ENCODE results near the gene KIF5C. TPM values are rescaled to one million over a fixed set of nuclear protein-coding genes. Genes with fewer than 3 reads are reported as not detected.

The KIF5C gene
- total and polyA plus RNA-seq, 2 of the 13 experiments (the other 11 are each of a cell fraction or from before 2014, with no cell fraction given), result 0.15 to 0.20 TPM

DNA sequence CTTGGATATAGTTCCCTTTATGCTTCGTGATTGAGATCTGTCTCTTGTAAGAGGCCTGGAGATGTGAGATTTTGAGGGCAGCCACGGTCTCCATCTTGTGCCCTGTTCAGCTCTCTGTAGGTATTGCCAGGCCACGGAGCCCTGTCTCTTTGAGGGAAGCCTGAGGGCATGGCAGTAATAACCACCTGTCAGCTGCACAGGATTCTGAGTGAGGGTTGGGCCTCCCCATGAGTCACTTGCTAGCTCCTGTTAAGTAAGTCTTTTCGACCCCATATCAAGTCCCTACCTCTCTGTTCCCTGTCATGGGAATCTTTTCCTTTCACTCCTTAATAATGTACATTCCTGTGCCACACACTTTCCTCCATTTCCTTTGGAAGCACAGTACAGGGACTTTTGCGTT, 183.9 kb downstream of the KIF5C start (continued):
- TF ChIP-seq, protein P1, sequence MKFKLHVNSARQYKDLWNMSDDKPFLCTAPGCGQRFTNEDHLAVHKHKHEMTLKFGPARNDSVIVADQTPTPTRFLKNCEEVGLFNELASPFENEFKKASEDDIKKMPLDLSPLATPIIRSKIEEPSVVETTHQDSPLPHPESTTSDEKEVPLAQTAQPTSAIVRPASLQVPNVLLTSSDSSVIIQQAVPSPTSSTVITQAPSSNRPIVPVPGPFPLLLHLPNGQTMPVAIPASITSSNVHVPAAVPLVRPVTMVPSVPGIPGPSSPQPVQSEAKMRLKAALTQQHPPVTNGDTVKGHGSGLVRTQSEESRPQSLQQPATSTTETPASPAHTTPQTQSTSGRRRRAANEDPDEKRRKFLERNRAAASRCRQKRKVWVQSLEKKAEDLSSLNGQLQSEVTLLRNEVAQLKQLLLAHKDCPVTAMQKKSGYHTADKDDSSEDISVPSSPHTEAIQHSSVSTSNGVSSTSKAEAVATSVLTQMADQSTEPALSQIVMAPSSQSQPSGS (CRISPR knock-in tag; IDR thresholded peaks at IDR 0.05), result no peak
- TF ChIP-seq, protein P2, sequence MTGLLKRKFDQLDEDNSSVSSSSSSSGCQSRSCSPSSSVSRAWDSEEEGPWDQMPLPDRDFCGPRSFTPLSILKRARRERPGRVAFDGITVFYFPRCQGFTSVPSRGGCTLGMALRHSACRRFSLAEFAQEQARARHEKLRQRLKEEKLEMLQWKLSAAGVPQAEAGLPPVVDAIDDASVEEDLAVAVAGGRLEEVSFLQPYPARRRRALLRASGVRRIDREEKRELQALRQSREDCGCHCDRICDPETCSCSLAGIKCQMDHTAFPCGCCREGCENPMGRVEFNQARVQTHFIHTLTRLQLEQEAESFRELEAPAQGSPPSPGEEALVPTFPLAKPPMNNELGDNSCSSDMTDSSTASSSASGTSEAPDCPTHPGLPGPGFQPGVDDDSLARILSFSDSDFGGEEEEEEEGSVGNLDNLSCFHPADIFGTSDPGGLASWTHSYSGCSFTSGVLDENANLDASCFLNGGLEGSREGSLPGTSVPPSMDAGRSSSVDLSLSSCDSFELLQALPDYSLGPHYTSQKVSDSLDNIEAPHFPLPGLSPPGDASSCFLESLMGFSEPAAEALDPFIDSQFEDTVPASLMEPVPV (CRISPR knock-in tag; IDR thresholded peaks at IDR 0.05), result no peak
- TF ChIP-seq SNRNP70 (IDR thresholded peaks at IDR 0.05; ENCODE audit: low read depth, low read length), result no peak
- no peak for TF ChIP-seq TARDBP (CRISPR knock-in tag; IDR thresholded peaks at IDR 0.05)
- TF ChIP-seq TBL1XR1 (IDR thresholded peaks at IDR 0.05; ENCODE audit: borderline replicate concordance, low read length, partially characterized antibody), result no peak

DNA sequence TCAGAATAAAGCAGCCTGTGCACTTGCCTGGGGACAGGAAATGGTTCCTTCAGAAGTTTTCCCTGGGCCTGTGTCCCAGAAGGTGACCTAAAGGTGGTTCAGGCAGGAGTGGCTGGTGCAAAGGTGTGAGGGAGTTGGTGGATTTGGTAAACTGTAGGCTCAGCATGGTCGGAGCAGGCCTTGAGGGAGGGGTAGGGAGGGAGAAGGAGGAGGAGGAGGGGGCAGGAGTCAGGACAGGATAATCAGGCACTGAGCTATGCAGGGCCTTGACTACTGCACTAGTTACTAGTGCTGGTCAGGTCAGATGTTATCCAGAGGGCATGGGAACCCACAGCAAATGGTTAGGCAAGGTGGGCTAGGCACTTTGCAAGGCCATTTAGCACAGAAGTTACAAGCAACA, 184.8 kb downstream of the KIF5C start:
- DNase-seq (ENCODE audit: low spot score) (no peak), ATAC-seq (no peak), FAIRE-seq (no peak)
- no peaks in the 10 kb centered on the region for H4K20me1 ChIP-seq (ENCODE audit: insufficient read depth, low read length)
- no peak for TF ChIP-seq CBFB (CRISPR knock-in tag; IDR thresholded peaks at IDR 0.05)
- no peak for TF ChIP-seq STAT5B (CRISPR knock-in tag; IDR thresholded peaks at IDR 0.05)
- no peak for TF ChIP-seq ZNF234 (CRISPR knock-in tag; conservative IDR thresholded peaks at IDR 0.05)
- TF ChIP-seq PCBP2 (optimal IDR thresholded peaks at IDR 0.05; ENCODE audit: low read depth, low read length, poor library complexity, severe bottlenecking), result no peak
- TF ChIP-seq MAFF (IDR thresholded peaks at IDR 0.05; ENCODE audit: low read depth, low read length), result no peak
- TF ChIP-seq ZNF644 (CRISPR knock-in tag; IDR thresholded peaks at IDR 0.05; ENCODE audit: low read depth), result no peak
- no peak for TF ChIP-seq ZNF317 (CRISPR knock-in tag; IDR thresholded peaks at IDR 0.05)
- TF ChIP-seq TAF15 (IDR thresholded peaks at IDR 0.05; ENCODE audit: low read depth, low read length, poor library complexity, severe bottlenecking), result no peak
- no peak for TF ChIP-seq ZNF605 (CRISPR knock-in tag; IDR thresholded peaks at IDR 0.05)
- no peak for TF ChIP-seq ZNF530 (CRISPR knock-in tag; IDR thresholded peaks at IDR 0.05; ENCODE audit: low read depth)
- TF ChIP-seq CREM (IDR thresholded peaks at IDR 0.05), result no peak
- TF ChIP-seq CREM (CRISPR knock-in tag; IDR thresholded peaks at IDR 0.05), result no peak
- no peaks in the 10 kb centered on the region for H3K4me1 ChIP-seq (ENCODE audit: insufficient read depth, low read length)
- CTCF ChIA-PET (ENCODE audit: low intra/inter-chr PET ratio, low total read pairs), result no interaction called here
- in situ Hi-C loops (cut with HindIII; ENCODE audit: extremely low pct_ligation_motif_present, low pct_unique_long_range_greater_than_20kb), result no loop called here
- no peaks in the 10 kb centered on the region for H3K9me3 ChIP-seq (ENCODE audit: low read length)
- no peak overlapping the region for H2AFZ ChIP-seq (ENCODE audit: low read length)
- H3K4me3 ChIP-seq (replicated peaks in 1 of 3; ENCODE audit: insufficient read depth in 1 of 3, low read depth in 2 of 3, low read length in 3 of 3), result no peak overlapping the region
- BruUV-seq (replicated peaks), result no TSS peak
- H3K36me3 ChIP-seq (replicated peaks in 1 of 2; ENCODE audit: control insufficient read depth in 1 of 2, insufficient read depth in 2 of 2, low read length in 2 of 2), result no peaks in the 10 kb centered on the region
- no peak overlapping the region for H3K4me2 ChIP-seq (ENCODE audit: low read depth, low read length)
- no peaks in the 10 kb centered on the region for H3K79me2 ChIP-seq (ENCODE audit: insufficient read depth, low read length)
- 0 out of 5 replicates have a peak, but pooled peaks cover 0 to 4% of the 10 kb centered on the region in 2 experiments for H3K27me3 ChIP-seq (ENCODE audit: control insufficient read depth in 1 of 2, insufficient read depth in 2 of 2, low read length in 2 of 2)
- intact Hi-C loops (cut with micrococcal nuclease; ENCODE audit: unreplicated experiment), result no loop called here
- no peak overlapping the region for H3K27ac ChIP-seq (ENCODE audit: extremely low read length, insufficient read depth, low read length)
- no peak overlapping the region for H3K9ac ChIP-seq (ENCODE audit: insufficient read depth, low read depth, low read length)
- POLR2A ChIA-PET, result no interaction called here
- WGBS (ENCODE audit: low lambda C conversion rate), result 4% methylated on average over 1 of the region's 1 CpG
